ENCODE measurements around the gene TOM1L2. TPM values are rescaled to one million over a fixed set of nuclear protein-coding genes. Genes with fewer than 3 reads are reported as not detected.

TOM1L2 gene
- total RNA-seq, 1 donor from 2014 or later, result 18.3 TPM

DNA sequence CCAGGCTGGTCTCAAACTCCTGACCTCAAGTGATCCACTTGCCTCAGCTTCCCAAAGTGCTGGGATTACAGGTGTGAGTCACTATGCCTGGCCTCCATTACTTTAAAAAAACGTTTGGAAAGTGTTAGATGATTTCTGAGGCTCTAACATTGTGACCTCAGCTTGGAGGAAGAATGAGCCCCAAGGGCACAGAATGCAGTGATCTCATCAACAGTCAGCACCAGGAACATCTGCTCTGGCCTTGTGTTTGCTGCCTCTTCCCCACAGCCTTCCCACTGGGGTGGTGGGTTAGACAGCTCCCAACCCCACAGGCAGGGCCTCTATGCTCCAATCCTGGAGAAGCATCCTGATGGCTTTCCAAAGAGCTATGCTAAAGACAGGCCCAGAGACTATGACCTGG lies 97.7 kb downstream of the TOM1L2 start:
- CTCF ChIA-PET, result no interaction called here
- peaks cover 37% of the 10 kb centered on the region for H3K36me3 Mint-ChIP-seq (ENCODE audit: low read depth)

DNA sequence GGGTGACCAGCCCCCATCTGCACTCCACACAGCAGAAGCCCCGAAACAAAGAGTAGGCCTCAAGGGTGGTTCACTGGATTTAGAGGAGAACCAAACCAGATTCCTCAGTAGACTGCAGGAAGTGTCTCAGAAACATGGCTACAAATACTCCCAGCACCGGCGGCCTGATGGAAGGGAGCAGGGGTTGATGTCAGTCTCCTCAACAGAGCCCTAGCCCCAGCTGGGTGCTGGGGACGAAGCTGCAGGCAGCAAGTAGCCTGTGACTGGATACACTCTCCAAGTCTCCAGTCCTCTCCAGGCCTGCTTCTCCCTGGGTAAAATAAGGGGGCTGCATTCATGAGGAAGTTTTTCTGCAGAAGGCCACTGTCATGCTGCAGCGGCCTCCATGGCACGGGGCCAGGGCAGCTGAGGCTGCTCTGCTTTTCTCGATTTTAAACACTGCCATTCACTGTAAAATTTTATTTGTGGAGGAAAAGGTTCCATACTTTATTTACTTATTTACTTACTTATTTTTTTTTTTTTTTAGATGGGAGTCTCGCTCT lies 98.7 kb downstream of the TOM1L2 start:
- no peak overlapping the region for H3K4me3 Mint-ChIP-seq
- H3K9me3 Mint-ChIP-seq, result no peaks in the 10 kb centered on the region
- no peak overlapping the region for H3K27ac Mint-ChIP-seq
- TF ChIP-seq, protein P1, sequence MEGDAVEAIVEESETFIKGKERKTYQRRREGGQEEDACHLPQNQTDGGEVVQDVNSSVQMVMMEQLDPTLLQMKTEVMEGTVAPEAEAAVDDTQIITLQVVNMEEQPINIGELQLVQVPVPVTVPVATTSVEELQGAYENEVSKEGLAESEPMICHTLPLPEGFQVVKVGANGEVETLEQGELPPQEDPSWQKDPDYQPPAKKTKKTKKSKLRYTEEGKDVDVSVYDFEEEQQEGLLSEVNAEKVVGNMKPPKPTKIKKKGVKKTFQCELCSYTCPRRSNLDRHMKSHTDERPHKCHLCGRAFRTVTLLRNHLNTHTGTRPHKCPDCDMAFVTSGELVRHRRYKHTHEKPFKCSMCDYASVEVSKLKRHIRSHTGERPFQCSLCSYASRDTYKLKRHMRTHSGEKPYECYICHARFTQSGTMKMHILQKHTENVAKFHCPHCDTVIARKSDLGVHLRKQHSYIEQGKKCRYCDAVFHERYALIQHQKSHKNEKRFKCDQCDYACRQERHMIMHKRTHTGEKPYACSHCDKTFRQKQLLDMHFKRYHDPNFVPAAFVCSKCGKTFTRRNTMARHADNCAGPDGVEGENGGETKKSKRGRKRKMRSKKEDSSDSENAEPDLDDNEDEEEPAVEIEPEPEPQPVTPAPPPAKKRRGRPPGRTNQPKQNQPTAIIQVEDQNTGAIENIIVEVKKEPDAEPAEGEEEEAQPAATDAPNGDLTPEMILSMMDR (IDR thresholded peaks at IDR 0.05), result no peak
- peaks cover 34% of the 10 kb centered on the region for H3K36me3 Mint-ChIP-seq (ENCODE audit: low read depth)
- DNase-seq (no peak), ATAC-seq (ENCODE audit: low read depth) (no peak)
- H3K4me1 Mint-ChIP-seq, result no peaks in the 10 kb centered on the region
- ChIA-PET CTCF (no interaction called here), POLR2A (no interaction called here)
- intact Hi-C loops (cut with micrococcal nuclease), result no loop called here
- no peaks in the 10 kb centered on the region for H3K27me3 Mint-ChIP-seq

More for the DNA sequence above, 97.7 kb downstream of the TOM1L2 start:
- Mint-ChIP-seq H3K4me3 (no peak overlapping the region), H3K9me3 (no peaks in the 10 kb centered on the region), H3K27me3 (no peaks in the 10 kb centered on the region), H3K27ac (no peak overlapping the region), H3K4me1 (no peaks in the 10 kb centered on the region)
- TF ChIP-seq, protein P1 (IDR thresholded peaks at IDR 0.05), result no peak
- POLR2A ChIA-PET, result no interaction called here
- intact Hi-C loops (cut with micrococcal nuclease), result no loop called here
- DNase-seq (no peak), ATAC-seq (ENCODE audit: low read depth) (no peak)

DNA sequence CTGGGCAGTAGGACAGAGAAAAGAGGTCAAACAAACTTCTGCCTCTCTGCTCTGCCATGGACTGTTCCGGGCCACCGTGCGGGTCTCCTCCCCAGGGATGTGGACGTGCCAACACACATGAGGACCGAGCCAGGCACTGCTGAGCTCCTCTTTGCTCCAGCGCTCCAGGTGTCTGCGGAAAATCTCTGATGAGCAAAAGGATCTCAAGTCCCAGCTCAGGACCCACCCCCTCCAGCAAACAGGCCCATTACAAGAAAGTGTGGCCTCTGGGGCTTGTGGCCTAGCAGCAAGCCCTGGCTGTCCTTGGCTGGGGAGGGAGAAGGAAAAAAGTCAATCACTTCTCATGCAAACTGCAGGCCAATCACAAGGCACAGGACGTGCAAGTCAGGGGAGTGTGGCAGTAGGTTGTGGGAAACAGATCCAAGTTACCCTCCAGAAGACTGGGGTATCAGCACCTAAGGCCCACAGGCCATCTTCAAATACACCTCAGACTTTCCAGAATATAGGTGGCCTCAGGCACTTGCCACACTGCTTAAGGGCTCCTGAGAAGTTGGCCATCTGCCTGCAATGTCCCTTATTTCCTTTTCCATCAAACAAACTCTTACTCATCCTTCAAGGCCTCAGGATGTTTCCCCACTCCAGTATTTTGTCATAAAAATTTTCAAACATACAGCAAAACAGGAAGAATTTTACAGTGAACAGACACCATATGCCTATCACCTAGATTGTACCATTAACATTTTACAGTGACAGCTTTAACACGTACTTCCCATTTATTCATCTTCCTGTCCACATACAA lies 99.5 kb downstream of the TOM1L2 start:
- TF ChIP-seq, protein P1 (IDR thresholded peaks at IDR 0.05), result no peak
- no peaks in the 10 kb centered on the region for H3K4me1 Mint-ChIP-seq
- H3K27ac Mint-ChIP-seq, result no peak overlapping the region
- H3K27me3 Mint-ChIP-seq, result no peaks in the 10 kb centered on the region
- no peak for ATAC-seq (ENCODE audit: low read depth)
- intact Hi-C loops (cut with micrococcal nuclease), result no loop called here
- peaks cover 30% of the 10 kb centered on the region for H3K36me3 Mint-ChIP-seq (ENCODE audit: low read depth)
- H3K4me3 Mint-ChIP-seq, result no peak overlapping the region
- CTCF ChIA-PET, result no interaction called here
- DNase-seq, result no peak
- H3K9me3 Mint-ChIP-seq, result no peaks in the 10 kb centered on the region
- POLR2A ChIA-PET, result no interaction called here

DNA sequence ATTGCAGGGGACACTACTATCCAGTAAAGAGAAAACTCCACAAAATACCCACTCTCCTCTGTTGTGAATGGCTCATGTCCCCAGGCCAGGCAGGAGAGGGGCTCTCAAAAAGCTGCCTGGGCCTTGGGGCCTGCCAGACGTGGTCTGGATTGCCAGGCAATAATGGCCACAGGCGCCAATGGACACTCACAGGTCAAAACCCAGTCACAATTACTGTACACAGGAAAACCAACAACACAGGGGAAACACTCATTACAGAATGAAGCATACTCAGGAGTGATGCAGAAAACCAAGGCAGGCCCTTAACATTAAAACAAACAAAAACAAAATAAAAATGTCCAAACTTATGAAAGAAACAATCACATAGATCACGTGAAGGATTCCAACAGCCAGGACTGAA lies 100.3 kb downstream of the TOM1L2 start:
- Mint-ChIP-seq H3K27ac (no peak overlapping the region), H3K36me3 (ENCODE audit: low read depth) (peaks cover 27% of the 10 kb centered on the region), H3K9me3 (no peaks in the 10 kb centered on the region), H3K27me3 (no peaks in the 10 kb centered on the region), H3K4me1 (no peaks in the 10 kb centered on the region), H3K4me3 (no peak overlapping the region)
- ATAC-seq (ENCODE audit: low read depth), result no peak
- DNase-seq, result no peak
- intact Hi-C loops (cut with micrococcal nuclease), result no loop called here
- POLR2A ChIA-PET, result no interaction called here
- CTCF ChIA-PET, result no interaction called here
- TF ChIP-seq, protein P1 (IDR thresholded peaks at IDR 0.05), result no peak

DNA sequence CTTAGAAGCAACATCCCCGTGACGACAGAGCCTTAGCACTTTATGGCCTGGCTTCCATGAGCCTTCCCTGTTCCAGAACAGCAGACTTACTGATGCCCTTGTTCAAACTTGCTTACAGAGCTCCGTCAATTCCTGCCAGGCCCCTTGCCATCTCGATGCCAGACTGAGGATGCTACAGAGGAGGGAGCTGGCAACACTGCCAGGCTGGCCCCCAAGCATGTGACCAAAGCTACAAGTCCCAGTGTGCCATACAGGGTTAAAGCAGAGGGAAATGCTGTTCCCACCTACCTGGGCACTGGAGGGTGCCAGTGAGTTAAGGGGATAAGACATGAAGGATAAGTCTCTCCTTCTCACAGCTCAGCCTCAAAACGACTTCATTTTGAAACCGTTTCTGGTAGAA lies 102.0 kb downstream of the TOM1L2 start:
- H3K27me3 Mint-ChIP-seq, result no peaks in the 10 kb centered on the region
- H3K4me3 Mint-ChIP-seq, result no peak overlapping the region
- intact Hi-C loops (cut with micrococcal nuclease), result no loop called here
- no peak for ATAC-seq (ENCODE audit: low read depth)
- DNase-seq, result no peak
- no peaks in the 10 kb centered on the region for H3K9me3 Mint-ChIP-seq
- CTCF ChIA-PET, result no interaction called here
- TF ChIP-seq, protein P1 (IDR thresholded peaks at IDR 0.05), result no peak
- H3K36me3 Mint-ChIP-seq (ENCODE audit: low read depth), result peaks cover 13% of the 10 kb centered on the region
- POLR2A ChIA-PET, result no interaction called here
- no peak overlapping the region for H3K27ac Mint-ChIP-seq
- H3K4me1 Mint-ChIP-seq, result no peaks in the 10 kb centered on the region

Data from activated B cell treated with CpG ODN at 0.5 μM for 24 hours (primary cell).